GM21717 (cell line): ENCODE results near the gene GGCX.

Source experiments
- ATAC-seq: cut with Tn5 transposase; IDR thresholded peaks from one replicate; pipeline ENCODE4 v1.9.1; 2021; ENCODE audit warnings: mild to moderate bottlenecking, moderate library complexity; ENCODE audit not compliant: unreplicated experiment

The GGCX gene

DNA sequence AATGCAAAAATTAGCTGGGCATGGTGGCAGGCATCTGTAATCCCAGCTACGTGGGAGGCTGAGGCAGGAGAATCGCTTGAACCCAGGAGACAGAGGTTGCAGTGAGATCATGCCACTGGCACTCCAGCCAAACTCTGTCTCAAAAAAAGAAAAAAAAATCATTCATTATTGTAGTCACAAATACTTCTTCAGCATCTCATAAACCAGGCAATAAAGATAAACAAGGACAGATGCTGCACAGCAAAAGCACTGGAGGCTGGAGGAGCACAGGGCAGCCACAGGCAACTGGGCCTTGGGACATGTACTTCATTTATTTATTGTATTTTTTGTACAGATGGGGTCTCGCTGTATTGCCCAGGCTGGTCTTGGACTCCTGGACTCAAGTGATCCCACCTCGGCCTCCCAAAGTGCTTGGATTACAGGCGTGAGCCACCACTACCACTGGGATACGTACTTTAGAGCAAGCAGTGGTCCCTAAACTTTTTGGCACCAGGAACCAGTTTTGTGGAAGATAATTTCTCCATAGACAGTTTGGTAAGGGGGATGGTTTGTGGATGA is 39.1 kb downstream of the GGCX start:
- ATAC-seq: no peak

DNA sequence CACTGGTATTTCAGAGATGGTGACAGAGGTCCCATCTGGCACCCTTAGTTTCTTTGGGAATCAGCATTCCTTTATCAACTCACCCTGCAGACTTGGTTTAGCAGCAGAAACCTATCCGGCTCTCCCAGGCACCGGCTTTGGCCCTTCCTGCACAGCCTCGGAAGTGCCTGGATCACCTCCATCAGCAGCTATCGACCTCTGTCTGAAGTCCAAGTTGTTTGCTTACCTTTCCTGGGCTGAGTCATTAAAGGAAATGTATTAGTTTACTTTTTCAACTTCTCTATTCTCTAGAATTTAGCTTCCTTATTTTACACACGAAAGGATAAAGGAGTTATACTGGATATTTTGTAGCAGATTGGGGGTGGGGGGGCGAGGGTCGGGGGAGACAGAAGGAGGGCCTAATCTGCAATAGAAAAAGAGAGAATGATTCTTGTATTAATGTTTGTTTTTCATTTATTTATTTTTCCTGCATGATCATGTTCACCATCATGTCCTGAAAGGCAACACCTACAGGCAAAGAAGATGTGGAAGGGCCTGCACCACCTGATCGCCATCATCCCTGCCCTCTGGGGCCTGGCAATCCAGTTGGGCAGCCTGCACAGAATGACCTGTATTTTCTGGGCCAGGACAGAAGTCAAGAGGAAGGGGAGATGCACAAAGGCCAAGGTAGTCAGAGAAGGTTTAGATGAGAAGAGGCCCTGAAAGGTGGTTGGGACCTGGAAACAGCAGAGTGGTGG is 44.5 kb downstream of the GGCX start:
- ATAC-seq: no peak

DNA sequence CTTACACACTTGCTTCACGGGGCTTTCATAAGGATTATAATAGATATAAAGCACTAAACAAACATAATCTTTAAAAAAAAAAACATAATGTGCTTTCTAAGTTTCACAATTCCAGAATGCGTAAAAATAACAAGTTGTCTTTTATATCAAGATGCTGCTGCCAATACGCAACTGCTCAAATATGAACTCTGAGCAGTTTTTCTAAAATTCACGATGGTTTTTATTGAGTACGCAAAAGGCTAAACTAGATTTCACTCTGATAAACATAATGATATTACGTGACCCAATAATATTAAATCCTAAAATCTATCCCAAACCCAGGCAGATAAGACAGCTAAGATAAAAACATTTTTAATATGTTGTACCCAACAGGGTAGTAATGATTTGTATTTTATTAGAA is 47.0 kb downstream of the GGCX start:
- ATAC-seq: no peak

DNA sequence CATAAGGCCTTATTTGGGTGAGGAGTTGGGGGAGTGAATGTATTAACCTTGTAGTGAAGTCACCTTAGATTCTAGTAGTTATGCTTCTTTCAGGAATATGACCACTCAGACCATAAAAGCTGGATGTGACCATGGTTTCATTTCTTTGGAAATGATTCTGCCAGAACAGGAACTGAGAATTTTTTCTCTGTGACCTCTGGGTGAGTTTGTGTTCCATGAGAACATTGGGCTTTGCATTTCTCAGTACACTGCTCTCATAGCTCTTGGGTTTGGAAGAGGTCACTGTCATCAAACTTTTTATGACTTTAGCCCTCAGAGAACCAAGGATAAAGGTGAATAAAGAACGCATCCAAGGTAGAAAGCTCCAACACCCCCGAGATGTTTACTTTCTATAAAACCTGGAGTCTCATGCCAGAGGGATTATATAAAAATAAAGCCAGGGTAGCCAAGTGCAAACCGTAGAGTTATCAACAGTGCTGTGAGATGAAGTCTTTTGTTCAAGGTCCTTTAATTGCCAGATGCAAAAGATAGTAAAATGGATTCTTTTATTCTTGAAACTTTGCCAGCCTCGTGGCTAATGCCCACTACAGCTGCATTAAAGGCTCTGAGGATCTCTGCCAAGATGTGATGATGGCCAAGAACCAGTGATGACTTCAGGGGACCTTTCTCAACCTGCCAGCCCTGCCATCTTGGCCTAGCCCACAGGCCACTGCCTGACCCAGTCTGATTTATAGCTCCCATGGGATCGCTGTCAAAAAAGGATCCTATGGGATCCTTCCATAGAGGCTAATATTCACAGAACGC is 50.1 kb downstream of the GGCX start:
- no peak for ATAC-seq

DNA sequence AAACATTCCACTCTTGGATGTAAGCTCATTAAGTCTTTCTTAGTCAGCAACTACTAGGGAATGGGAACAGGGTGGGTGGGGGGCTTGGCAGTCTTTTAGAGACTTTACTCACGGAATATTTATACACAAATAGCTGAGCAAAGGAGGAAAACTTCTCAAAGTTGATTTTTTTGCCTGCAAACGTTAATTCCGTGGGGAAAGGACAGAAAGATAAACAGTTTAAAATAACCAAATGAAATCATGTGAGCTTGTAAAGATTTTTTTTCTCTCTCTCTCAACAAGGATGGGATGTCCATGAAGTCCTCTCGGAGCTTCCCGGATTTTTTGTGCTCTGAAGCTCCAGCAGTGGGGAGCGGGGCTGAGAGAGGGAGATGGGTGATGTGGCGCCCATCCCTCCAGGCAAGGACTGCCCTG is 54.5 kb downstream of the GGCX start:
- ATAC-seq: no peak

DNA sequence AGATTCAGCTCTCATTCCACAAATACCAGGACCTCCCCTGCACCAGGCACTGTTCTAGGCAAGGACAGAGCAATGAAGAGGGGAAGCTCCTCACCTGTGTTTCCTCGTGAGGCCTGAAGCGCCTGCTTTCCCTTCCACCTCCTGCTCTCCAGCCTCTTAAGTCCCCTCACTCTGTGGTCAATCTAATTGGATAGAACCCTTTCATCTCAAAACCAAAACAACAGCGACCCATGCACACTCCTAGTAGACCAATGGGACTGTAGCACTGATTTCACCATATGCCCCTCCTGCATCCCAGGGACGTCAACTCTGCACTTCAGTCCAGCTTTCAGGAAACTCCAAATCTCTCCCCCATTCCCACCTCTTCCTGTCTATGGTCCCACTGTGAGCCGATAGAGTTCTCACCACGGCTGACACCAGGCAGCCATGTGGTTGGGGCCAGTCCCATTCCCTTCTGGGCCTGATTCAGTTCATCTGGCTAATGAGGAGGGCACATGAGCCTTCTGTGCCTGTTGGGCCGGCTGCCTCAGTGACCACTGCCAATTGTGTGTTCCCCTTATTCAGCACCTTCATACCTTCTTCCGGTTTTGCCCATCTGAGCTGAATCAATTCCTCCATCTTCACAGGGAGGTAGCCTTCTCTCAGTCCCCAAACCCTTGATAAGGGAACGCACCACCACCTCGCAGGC is 55.6 kb downstream of the GGCX start:
- no peak for ATAC-seq

DNA sequence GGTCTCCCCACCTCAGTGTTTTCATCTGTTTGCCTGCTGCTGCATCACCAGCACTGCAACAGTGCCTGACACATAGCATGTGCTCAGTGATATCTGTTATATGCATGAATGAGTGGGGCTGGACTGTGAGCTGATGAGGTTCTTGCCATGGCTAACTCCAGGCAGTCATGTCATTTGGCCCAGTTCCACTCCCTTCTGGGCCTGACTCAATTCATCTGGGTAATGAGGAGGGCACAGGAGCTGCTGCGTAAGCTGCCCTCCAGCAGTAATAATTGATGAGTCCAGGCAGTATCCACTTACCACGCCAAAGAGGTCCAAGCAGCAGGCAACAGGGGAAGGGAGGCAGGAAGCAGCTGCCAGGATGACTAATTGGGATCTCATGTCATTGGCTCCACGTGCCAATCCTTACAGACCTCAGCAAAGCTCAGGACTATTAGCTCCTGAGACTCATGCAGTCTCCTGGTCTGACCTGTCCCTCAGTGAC is 56.5 kb downstream of the GGCX start:
- no peak for ATAC-seq

DNA sequence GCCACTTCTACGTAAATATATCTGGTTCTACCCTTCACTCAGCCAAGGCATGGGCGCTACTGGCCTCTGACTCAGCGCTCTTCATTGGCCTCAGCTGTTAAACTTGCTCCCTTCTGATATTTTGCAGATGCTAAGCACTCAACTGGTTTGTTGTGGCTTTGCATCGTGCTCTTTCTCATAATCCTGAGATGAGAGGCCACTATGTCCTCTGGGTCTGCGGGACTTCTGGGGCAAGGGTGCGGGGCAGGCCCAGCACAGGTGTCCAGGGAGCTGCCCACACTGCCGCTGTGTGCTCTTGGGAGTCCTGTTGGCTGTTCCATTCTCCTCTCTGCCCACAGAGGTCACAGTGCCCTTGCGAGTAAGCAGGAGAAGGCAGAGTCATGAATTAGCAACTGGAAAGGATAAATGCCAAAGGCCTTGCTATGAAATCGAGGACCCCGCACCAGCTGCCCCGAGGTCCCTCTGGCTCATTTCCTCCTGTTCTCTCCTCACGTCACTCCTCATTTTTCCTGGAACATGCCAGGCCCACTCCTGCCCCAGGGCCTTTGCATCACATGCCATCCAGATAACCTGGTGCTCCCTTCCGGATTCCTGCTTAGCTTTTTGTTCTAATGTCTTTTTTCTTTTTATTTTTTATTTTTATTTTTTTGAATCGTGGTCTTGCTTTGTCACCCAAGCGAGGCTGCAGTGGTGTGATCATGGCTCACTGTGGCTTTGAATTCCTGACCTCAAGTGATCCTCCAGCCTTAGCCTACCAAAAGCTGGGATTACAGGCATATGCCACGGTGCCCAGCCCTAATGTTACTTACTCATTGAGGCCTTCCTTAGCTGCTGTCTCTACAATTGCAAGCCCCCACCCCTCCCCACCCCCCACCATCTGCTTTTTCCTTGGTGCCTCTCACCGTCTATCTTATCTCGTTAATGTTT is 57.2 kb downstream of the GGCX start:
- ATAC-seq: no peak

DNA sequence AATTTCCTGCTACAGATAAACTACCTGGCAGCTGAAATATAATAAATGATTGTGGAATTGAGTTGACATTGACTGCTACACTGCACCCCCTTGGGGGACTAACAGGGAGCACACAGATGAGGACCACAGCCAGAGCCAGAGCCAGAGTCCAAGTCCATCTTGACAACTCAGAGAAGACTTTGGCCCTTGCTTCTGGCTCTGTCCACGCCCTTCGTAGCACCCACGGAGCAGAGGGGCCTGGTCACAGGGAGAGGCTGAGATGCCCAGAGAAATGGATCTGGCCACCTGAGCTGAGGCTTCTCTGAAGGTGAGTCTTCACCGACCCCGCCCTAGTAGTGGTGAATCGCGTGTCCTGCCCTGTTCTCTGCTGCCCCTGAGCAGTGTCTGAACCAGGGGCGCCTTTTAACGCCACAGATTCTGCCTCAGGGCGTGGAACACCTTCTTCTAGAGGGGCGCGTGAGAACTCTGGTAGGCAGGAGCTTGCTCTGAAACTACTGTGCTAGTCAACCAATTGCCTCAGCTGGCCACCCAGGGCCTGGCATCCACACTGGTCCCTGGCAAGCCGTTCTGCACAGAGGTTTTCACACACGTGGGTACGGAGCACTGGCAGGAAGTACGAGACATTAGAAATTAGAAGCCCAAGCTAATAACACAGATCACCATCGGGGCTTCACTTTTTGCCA is 58.0 kb downstream of the GGCX start:
- no peak for ATAC-seq

DNA sequence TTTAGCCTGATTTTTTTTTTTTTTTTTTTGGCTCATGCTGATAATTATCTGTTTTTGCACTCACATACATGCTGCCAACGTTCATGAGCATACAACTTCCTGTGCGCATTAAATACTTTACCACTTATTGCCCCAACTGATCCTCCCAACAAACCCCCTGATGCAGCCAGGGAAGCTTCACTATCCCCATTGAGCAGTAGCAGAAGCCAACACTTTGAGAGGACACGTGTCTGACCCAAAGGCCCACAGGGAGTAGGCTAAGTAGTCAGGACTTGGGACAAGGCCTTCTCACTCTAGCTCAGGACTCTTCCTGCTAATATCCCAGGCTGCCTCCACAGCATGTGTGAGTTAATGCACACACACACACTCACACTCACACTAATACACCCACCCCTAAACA is 58.6 kb downstream of the GGCX start:
- no peak for ATAC-seq

DNA sequence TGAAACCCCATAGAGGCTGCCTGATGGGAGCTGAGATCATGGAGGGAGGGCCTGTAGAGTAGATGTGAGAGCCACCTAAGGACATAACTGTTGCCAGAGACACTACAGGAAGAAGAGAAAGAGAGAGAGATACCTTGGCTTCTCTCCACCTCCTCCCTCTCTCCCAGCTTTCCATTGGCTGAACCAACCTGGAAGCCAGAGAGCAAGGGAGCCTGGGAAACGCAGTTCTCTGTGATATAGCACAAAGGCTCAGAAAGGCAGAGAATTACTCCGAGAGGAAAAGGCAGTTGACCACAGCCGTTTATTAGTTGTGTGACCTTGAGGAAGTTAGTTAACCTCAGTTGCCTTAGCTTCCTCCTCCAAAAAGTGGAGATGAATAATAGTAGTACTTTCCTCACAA is 60.0 kb downstream of the GGCX start:
- no peak for ATAC-seq

DNA sequence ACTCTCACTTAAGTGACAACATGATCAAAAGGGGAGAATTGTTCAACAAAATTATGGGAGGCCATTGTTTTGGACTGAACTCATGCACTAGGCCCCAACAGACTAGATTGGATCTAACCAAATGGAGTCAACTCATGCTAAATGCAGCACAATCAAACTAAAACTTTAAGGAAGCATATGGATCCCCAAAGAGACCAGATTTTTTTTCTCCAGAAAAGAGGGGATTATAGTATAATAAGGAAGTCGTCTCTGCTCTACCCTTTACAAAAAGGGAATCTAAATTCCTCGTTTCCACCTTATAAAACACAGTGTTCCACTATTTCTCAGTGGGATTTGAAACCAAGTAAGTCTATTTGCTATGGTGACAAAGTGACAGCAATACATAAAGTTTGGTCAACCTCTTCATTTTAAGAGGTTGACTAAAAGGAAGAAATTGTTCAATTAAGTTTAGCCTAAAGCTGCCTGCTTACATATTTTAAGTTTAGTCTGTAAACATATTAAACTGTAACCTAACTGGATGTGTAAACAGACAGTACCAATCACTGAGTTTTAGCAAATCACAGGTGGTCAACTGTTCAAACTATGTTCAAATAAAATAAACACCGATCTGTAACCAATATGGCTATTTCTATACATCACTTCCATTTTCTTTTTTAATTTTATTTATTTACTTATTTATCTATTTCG is 63.2 kb downstream of the GGCX start:
- ATAC-seq: no peak

DNA sequence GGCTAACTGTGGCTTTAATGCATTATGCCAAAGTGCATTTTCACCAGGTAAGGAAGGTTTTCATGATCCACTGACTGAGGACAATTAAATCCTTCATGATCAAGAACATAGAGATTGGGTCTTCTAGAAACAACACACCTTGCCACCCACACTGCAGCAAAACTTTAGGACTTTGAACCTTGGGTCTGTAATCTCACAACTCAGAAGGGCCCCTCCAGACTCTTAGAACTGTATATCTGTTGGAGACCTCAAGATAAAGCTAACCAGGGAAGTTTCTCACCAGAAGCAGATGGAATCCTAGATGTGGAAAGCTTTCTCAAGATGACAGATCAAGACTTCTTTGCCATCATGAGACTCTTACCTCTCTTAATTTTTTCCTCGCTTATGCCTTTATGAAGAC is 64.9 kb downstream of the GGCX start:
- no peak for ATAC-seq
